GM18505 (cell line): ENCODE measurements around the gene SLC7A5.
"Not testable (repeated sequence)": the region's sequence is repeated elsewhere in the genome, so short reads cannot be mapped to it uniquely, and the experiment has no call there.

ENCODE experiments used
- ATAC-seq: cut with Tn5 transposase; IDR thresholded peaks from one replicate; pipeline ENCODE4 v1.9.1; 2021; ENCODE audit not compliant: unreplicated experiment
- POLR2A ChIP-seq: IDR thresholded peaks from 4 replicates; pipeline ENCODE4 v1.6.1; 2011; ENCODE audit warnings: borderline replicate concordance; ENCODE audit not compliant: insufficient read depth, insufficient read length; ENCODE audit errors: extremely low read depth

Gene SLC7A5

GRCh38 chr16:87790292-87791100, 78.8 kb downstream of the SLC7A5 start:
- no peak for TF ChIP-seq POLR2A
- no peak for ATAC-seq

- no peak for ATAC-seq
- no peak for TF ChIP-seq POLR2A
Observed at GRCh38 chr16:87789437-87790291, 79.6 kb downstream of the SLC7A5 start.

GRCh38 chr16:87788730-87789436, 80.4 kb downstream of the SLC7A5 start:
- ATAC-seq = not testable (repeated sequence)

GRCh38 chr16:87787451-87788091, 81.7 kb downstream of the SLC7A5 start:
- ATAC-seq = not testable (repeated sequence)

DNA sequence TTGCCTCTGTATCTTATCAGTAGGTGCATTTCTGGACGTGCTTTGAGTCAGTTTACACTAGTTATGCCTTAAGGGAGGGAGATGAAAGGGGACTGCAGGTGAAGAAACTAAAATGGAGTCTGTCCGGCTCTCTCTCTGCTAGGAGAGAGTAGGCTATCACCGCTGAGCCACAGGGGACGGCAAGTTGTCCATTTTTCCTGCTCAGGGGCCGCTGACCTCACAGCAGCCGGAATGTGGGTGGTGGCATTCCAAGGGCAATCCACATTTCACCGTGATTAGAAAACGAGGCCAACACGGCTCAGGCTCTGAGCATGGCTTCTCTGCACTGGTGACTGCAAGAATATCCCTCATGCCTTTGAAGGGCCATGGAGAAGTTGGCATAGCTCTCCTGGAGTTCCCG, 84.5 kb downstream of the SLC7A5 start:
- ATAC-seq = no peak
- no peak for TF ChIP-seq POLR2A

GRCh38 chr16:87782033-87782432, 87.3 kb downstream of the SLC7A5 start:
- ATAC-seq = no peak
- TF ChIP-seq POLR2A = no peak

- ATAC-seq = no peak
- TF ChIP-seq POLR2A = peak; percentile 38
Observed at GRCh38 chr16:87780385-87780989, 88.8 kb downstream of the SLC7A5 start.
